H1 (cell line): Measurements from ENCODE around the gene RNU6-9. TPM values are rescaled to one million over a fixed set of nuclear protein-coding genes. Genes with fewer than 3 reads are reported as not detected.

ENCODE experiments used
- CTCF ChIA-PET: fragments of 300-600 bp; sonication (Branson Sonifier 250); formaldehyde crosslinking; loops from one replicate; lab custom pipeline; 2021; ENCODE audit not compliant: partially characterized antibody; lab: Charles Lee
- POLR2A ChIA-PET: fragments of 300-600 bp; sonication (Branson Sonifier 250); formaldehyde crosslinking; loops from one replicate; lab custom pipeline; 2021; ENCODE audit warnings: inconsistent platforms; ENCODE audit not compliant: partially characterized antibody; lab: Charles Lee
- DNase-seq, 2 experiments: peaks; one replicate each; pipeline versions ENCODE4 v3.0.0 to v3.0.0-alpha.2; 2010 to 2022; ENCODE audit warnings: low spot score in 2 of 2, low read depth in 1 of 2, mixed read lengths in 1 of 2
- FAIRE-seq: peaks from 2 replicates; lab custom pipeline; 2011; peaks lifted over from hg19 to GRCh38; lab: Jason Lieb, UNC
- H2AFZ ChIP-seq: 2 replicates; pipeline ENCODE4 v1.8.1; 2012; ENCODE audit warnings: low read length, inconsistent platforms
- H2AK5ac ChIP-seq: 2 replicates; pipeline ENCODE4 v1.6.1; 2013; ENCODE audit warnings: low read depth, low read length
- H2BK120ac ChIP-seq: replicated peaks from 2 replicates; pipeline ENCODE3; 2013; ENCODE audit warnings: low read depth, low read length, inconsistent platforms
- H2BK12ac ChIP-seq: 2 replicates; pipeline ENCODE4 v1.6.1; 2013; ENCODE audit warnings: low read depth, low read length
- H2BK15ac ChIP-seq: 2 replicates; pipeline ENCODE4 v1.6.1; 2013; ENCODE audit warnings: low read length
- H2BK20ac ChIP-seq: 2 replicates; pipeline ENCODE4 v1.6.1; 2013; ENCODE audit warnings: low read length
- H2BK5ac ChIP-seq: 2 replicates; pipeline ENCODE4 v1.6.1; 2013; ENCODE audit warnings: low read depth, low read length
- H3K14ac ChIP-seq: 2 replicates; pipeline ENCODE4 v1.6.1; 2013; ENCODE audit warnings: inconsistent platforms; ENCODE audit not compliant: insufficient read length
- H3K18ac ChIP-seq: 2 replicates; pipeline ENCODE4 v1.6.1; 2013; ENCODE audit warnings: low read length; ENCODE audit errors: extremely low read depth
- H3K23ac ChIP-seq: 2 replicates; pipeline ENCODE4 v1.6.1; 2013; ENCODE audit warnings: inconsistent platforms; ENCODE audit not compliant: insufficient read length
- H3K23me2 ChIP-seq: 2 replicates; pipeline ENCODE4 v1.6.1; 2013; ENCODE audit warnings: low read depth, low read length
- H3K27ac ChIP-seq: 2 replicates; pipeline ENCODE4 v1.6.1; 2011; ENCODE audit warnings: low read depth, low read length, inconsistent platforms
- H3K27me3 ChIP-seq, 4 experiments: replicated peaks in 1 of 4; 1 replicate in 1 of 4; 2 replicates in 3 of 4; pipeline versions ENCODE4 v1.6.1 to v1.8.1; 2011 to 2013; ENCODE audit warnings: low read length in 3 of 4, mild to moderate bottlenecking in 3 of 4, inconsistent platforms in 2 of 4, mixed read lengths in 2 of 4, moderate library complexity in 1 of 4; ENCODE audit not compliant: control insufficient read depth in 3 of 4, insufficient read depth in 3 of 4; ENCODE audit errors: extremely low read depth in 1 of 4
- H3K36me3 ChIP-seq, 4 experiments: 2 replicates each; pipeline versions ENCODE4 v1.6.1 to v1.8.1; 2011 to 2013; ENCODE audit warnings: mild to moderate bottlenecking in 4 of 4, low read length in 3 of 4, moderate library complexity in 2 of 4, control low read depth in 1 of 4, inconsistent platforms in 1 of 4; ENCODE audit not compliant: insufficient read depth in 4 of 4, control insufficient read depth in 2 of 4
- H3K4ac ChIP-seq: replicated peaks from 2 replicates; pipeline ENCODE3; 2013; ENCODE audit warnings: low read length, low read depth, mixed read lengths, inconsistent platforms; ENCODE audit not compliant: insufficient read length
- H3K4me1 ChIP-seq, 4 experiments: replicated peaks in 1 of 4; 1 replicate in 1 of 4; 2 replicates in 3 of 4; pipeline versions ENCODE4 v1.6.1 to v1.8.1; 2011 to 2013; ENCODE audit warnings: low read length in 3 of 4, inconsistent platforms in 2 of 4, mixed read lengths in 1 of 4; ENCODE audit not compliant: insufficient read depth in 4 of 4, control insufficient read depth in 3 of 4
- H3K4me2 ChIP-seq, 2 experiments: 2 replicates each; pipeline versions ENCODE4 v1.6.1 to v1.8.1; 2011 to 2013; ENCODE audit warnings: low read depth in 2 of 2, low read length in 2 of 2, control low read depth in 1 of 2, inconsistent platforms in 1 of 2, mild to moderate bottlenecking in 1 of 2; ENCODE audit not compliant: insufficient read depth in 1 of 2
- H3K4me3 ChIP-seq, 4 experiments: fragments of 200-600, 300-600 bp in 1 of 4; sonication (generic), shearing (Covaris generic), sonication (Bioruptor Twin) in 1 of 4; 2 replicates each; pipeline versions ENCODE4 v1.5.1 to v1.8.1; 2011 to 2016; ENCODE audit warnings: low read length in 4 of 4, low read depth in 3 of 4, control low read depth in 2 of 4, inconsistent platforms in 2 of 4, mild to moderate bottlenecking in 2 of 4, mixed read lengths in 1 of 4, moderate library complexity in 1 of 4; ENCODE audit not compliant: insufficient read depth in 2 of 4; ENCODE audit errors: extremely low read depth in 1 of 4
- H3K56ac ChIP-seq: replicated peaks from 2 replicates; pipeline ENCODE3; 2013; ENCODE audit warnings: low read depth, mild to moderate bottlenecking, mixed read lengths, low read length, inconsistent platforms; ENCODE audit not compliant: insufficient read length
- H3K79me1 ChIP-seq: 2 replicates; pipeline ENCODE4 v1.6.1; 2013; ENCODE audit warnings: low read depth, low read length, control low read depth
- H3K79me2 ChIP-seq, 2 experiments: 2 replicates each; pipeline versions ENCODE4 v1.6.1 to v1.8.1; 2012 to 2013; ENCODE audit warnings: low read length in 2 of 2, mild to moderate bottlenecking in 2 of 2, inconsistent platforms in 1 of 2; ENCODE audit not compliant: insufficient read depth in 2 of 2, control insufficient read depth in 1 of 2
- H3K9ac ChIP-seq, 4 experiments: replicated peaks in 1 of 4; 1 replicate in 1 of 4; 2 replicates in 3 of 4; pipeline versions ENCODE4 v1.6.1 to v1.8.1; 2011 to 2013; ENCODE audit warnings: low read depth in 3 of 4, low read length in 3 of 4, control low read depth in 2 of 4, mild to moderate bottlenecking in 2 of 4, moderate library complexity in 2 of 4, inconsistent platforms in 1 of 4; ENCODE audit errors: extremely low read depth in 1 of 4
- H3K9me3 ChIP-seq, 2 experiments: 2 replicates each; pipeline versions ENCODE4 v1.6.1 to v1.8.1; 2012 to 2013; ENCODE audit warnings: mild to moderate bottlenecking in 2 of 2, moderate library complexity in 2 of 2, control low read depth in 1 of 2, inconsistent platforms in 1 of 2, low read depth in 1 of 2, low read length in 1 of 2, mixed read lengths in 1 of 2; ENCODE audit not compliant: insufficient read depth in 2 of 2
- H4K20me1 ChIP-seq, 2 experiments: replicated peaks in 1 of 2; 2 replicates each; pipeline versions ENCODE3 to v1.8.1; 2011 to 2013; ENCODE audit warnings: inconsistent platforms in 2 of 2, low read length in 2 of 2, mild to moderate bottlenecking in 1 of 2; ENCODE audit not compliant: insufficient read depth in 2 of 2, control insufficient read depth in 1 of 2
- H4K5ac ChIP-seq: 2 replicates; pipeline ENCODE4 v1.6.1; 2013; ENCODE audit warnings: low read length, low read depth, mixed read lengths, inconsistent platforms; ENCODE audit not compliant: insufficient read length
- H4K8ac ChIP-seq: 2 replicates; pipeline ENCODE4 v1.8.0; 2013; ENCODE audit warnings: mild to moderate bottlenecking, moderate library complexity, low read length, inconsistent platforms; ENCODE audit not compliant: insufficient read depth; ENCODE audit errors: extremely low read depth
- H4K91ac ChIP-seq: replicated peaks from 2 replicates; pipeline ENCODE3; 2013; ENCODE audit warnings: low read length, mixed read lengths, inconsistent platforms; ENCODE audit not compliant: insufficient read length
- CBX8 ChIP-seq: fragments of 300-800, 300-1000 bp; sonication (generic); IDR thresholded peaks from 2 replicates; pipeline ENCODE4 v1.7.1; 2016; ENCODE audit warnings: low read depth, low read length, borderline replicate concordance
- CEBPB ChIP-seq: IDR thresholded peaks from 2 replicates; pipeline ENCODE4 v1.6.1; 2012; ENCODE audit warnings: low read depth, low read length
- CTCF ChIP-seq, 3 experiments: IDR thresholded peaks; 1 replicate in 2 of 3; 2 replicates in 1 of 3; pipeline versions ENCODE4 v1.5.1 to v1.6.1; 2011; ENCODE audit warnings: low read length in 3 of 3, mild to moderate bottlenecking in 3 of 3, inconsistent platforms in 2 of 3, low read depth in 1 of 3, moderate library complexity in 1 of 3; ENCODE audit not compliant: insufficient read depth in 1 of 3; ENCODE audit errors: control extremely low read depth in 1 of 3
- NANOG ChIP-seq: IDR thresholded peaks from 2 replicates; pipeline ENCODE4 v1.6.1; 2011; ENCODE audit warnings: low read length, low read depth, mild to moderate bottlenecking, inconsistent platforms; ENCODE audit not compliant: insufficient read depth, poor library complexity, severe bottlenecking
- NRF1 ChIP-seq: IDR thresholded peaks from 2 replicates; pipeline ENCODE4 v1.6.1; 2011; ENCODE audit warnings: mild to moderate bottlenecking, low read depth, low read length, improper control_type of control experiment
- POLR2AphosphoS5 ChIP-seq: IDR thresholded peaks from 2 replicates; pipeline ENCODE4 v1.6.1; 2011; ENCODE audit warnings: low read depth, low read length
- USF2 ChIP-seq: IDR thresholded peaks from 2 replicates; pipeline ENCODE4 v1.6.1; 2011; ENCODE audit warnings: low read length, improper control_type of control experiment
- WGBS, 2 experiments: shearing (Covaris generic) in 1 of 2; methylation state at CpG; one replicate each; pipeline versions ENCODE4 v1.1.6 to v1.1.7; 2013 to 2015; ENCODE audit warnings: low lambda C conversion rate in 2 of 2, mixed read lengths in 2 of 2, inconsistent platforms in 1 of 2, low coverage in 1 of 2, missing lambda C conversion rate in 1 of 2; ENCODE audit not compliant: insufficient replicate concordance in 2 of 2, insufficient coverage in 1 of 2, insufficient read length in 1 of 2; ENCODE audit errors: extremely low coverage in 1 of 2, missing lambda C conversion rate in 1 of 2; 5-methylcytosine and 5-hydroxymethylcytosine counted together
- polyA plus RNA-seq, 7 experiments: library from polyadenylated mRNA; depleted of rRNA in 3 of 7; stranded (reverse) in 5 of 7; unstranded in 2 of 7; fragments of >200 nt in 5 of 7; fragments of 200-250 nt in 2 of 7; gene quantifications; 1 replicate in 5 of 7; 2 replicates in 1 of 7; 4 replicates in 1 of 7; pipeline versions ENCODE4 v1.2.1 to v1.2.3, GENCODE V29; 2011 to 2013; ENCODE audit warnings: missing spikeins in 2 of 7, mixed read lengths in 2 of 7
- total RNA-seq: library from RNA; stranded (reverse); fragmentation: NEBNext Ultra II Directional; extraction: Animal tissue kit (Norgen Biotek cat#: 25700); gene quantifications from 2 replicates; pipeline ENCODE4 v1.2.1, GENCODE V29; 2021

RNU6-9 gene
- total and polyA plus RNA-seq, 2 of the 8 experiments (the other 6 are each of a cell fraction or from before 2014, with no cell fraction given) = not detected

- no peak overlapping the region for H3K27ac ChIP-seq
- H2BK20ac ChIP-seq = no peak overlapping the region
- H3K79me1 ChIP-seq = no peaks in the 10 kb centered on the region; the same call in 1 of the 2 replicates
- no peak overlapping the region for H3K4ac ChIP-seq
- DNase-seq (peak in 1 of 2 experiments; percentile 66), FAIRE-seq (no peak)
- H2AFZ ChIP-seq = no peak overlapping the region
- H2BK12ac ChIP-seq = 0 out of 2 replicates have a peak overlapping the region, but pooled peaks have one; percentile 39
- no peak overlapping the region for H3K14ac ChIP-seq
- no peaks in the 10 kb centered on the region for H3K27me3 ChIP-seq
- H4K5ac ChIP-seq = no peak overlapping the region
- H3K4me1 ChIP-seq = peaks cover 0 to 9% (median 4%) of the 10 kb centered on the region in 4 experiments; a peak in 5 of 7 replicates
- H4K91ac ChIP-seq = no peak overlapping the region
- peaks cover 0 to 13% (median 2%) of the 10 kb centered on the region in 4 experiments; a peak in 2 of 8 replicates for H3K36me3 ChIP-seq
- H3K79me2 ChIP-seq = peaks cover 0 to 9% of the 10 kb centered on the region in 2 experiments; a peak in 2 of 4 replicates
- peak overlapping the region; percentile 52; the same call in 1 of the 2 replicates for H2BK5ac ChIP-seq
- no peak overlapping the region for H3K9ac ChIP-seq
- H4K8ac ChIP-seq = peak overlapping the region; percentile 35; the same call in 1 of the 2 replicates
- no peak overlapping the region for H3K4me3 ChIP-seq
- no peak overlapping the region; the same call in 1 of the 2 replicates for H2BK15ac ChIP-seq
- H3K18ac ChIP-seq = no peak overlapping the region; the same call in none of the 2 replicates
- peak overlapping the region; percentile 24; the same call in 1 of the 2 replicates for H2AK5ac ChIP-seq
- CTCF ChIA-PET = interaction anchor here (1.1 to 1.3 kb wide), 2 partner anchors 23 to 37 kb away, joined by 3 read pairs; no protein-coding TSS in a partner anchor
- H3K56ac ChIP-seq = no peak overlapping the region
- no peaks in the 10 kb centered on the region for H3K9me3 ChIP-seq
- peaks cover 13 to 27% of the 10 kb centered on the region in 2 experiments for H4K20me1 ChIP-seq
- no peak overlapping the region for H2BK120ac ChIP-seq
- no peak overlapping the region for H3K23ac ChIP-seq
- WGBS, 2 experiments = 85% methylated on average over 17 of the region's 30 CpGs; no CpG with 5 or more reads in 1 of the 2 experiments
- POLR2A ChIA-PET = no interaction called here
- peaks cover 3% of the 10 kb centered on the region; the same call in 1 of the 2 replicates for H3K23me2 ChIP-seq
- no peak overlapping the region for H3K4me2 ChIP-seq
- TF ChIP-seq CTCF (IDR thresholded peaks at IDR 0.05; ENCODE audit: control extremely low read depth in 1 of 3, insufficient read depth in 1 of 3, low read depth in 1 of 3, low read length in 3 of 3) (no peak), POLR2AphosphoS5 (no peak), CBX8 (no peak), CEBPB (no peak), USF2 (no peak), NRF1 (no peak), NANOG (no peak)
Measured at GRCh38 chr19:900302-901111, 7.2 kb downstream of the RNU6-9 start.
